OCI-LY7 (cell line): ENCODE measurements around the gene IL18RAP. TPM values are rescaled to one million over a fixed set of nuclear protein-coding genes. Genes with fewer than 3 reads are reported as not detected.

Experiments
- BruUV-seq: library from RNA; stranded (reverse); fragments of 400-500 nt; replicated peaks from 2 replicates; lab custom pipeline; 2021; lab: Mats Ljungman, UMichigan
- CTCF ChIA-PET: fragments of 300-600 bp; sonication (Branson Sonifier 250); formaldehyde crosslinking; loops from one replicate; lab custom pipeline; 2022; ENCODE audit warnings: antibody characterized with exemption; ENCODE audit not compliant: unreplicated experiment; lab: Charles Lee
- POLR2A ChIA-PET: fragments of 300-600 bp; sonication (Branson Sonifier 250); formaldehyde crosslinking; loops from one replicate; lab custom pipeline; 2022; ENCODE audit warnings: antibody characterized with exemption; lab: Charles Lee
- DNase-seq: peaks from one replicate; pipeline ENCODE4 v3.0.0-alpha.2; 2015; ENCODE audit warnings: low spot score
- H2AFZ ChIP-seq: fragments of 200-600 bp; sonication (generic), shearing (Covaris generic); 2 replicates; pipeline ENCODE4 v1.6.1; 2014; ENCODE audit warnings: mild to moderate bottlenecking, antibody characterized with exemption, low read length, moderate library complexity
- H3K27ac ChIP-seq: fragments of 200-600 bp; sonication (generic); 2 replicates; pipeline ENCODE4 v1.5.1; 2014; ENCODE audit warnings: mixed run types, low read depth, mild to moderate bottlenecking, moderate library complexity, low read length, inconsistent platforms; ENCODE audit not compliant: poor library complexity, severe bottlenecking
- H3K36me3 ChIP-seq: fragments of 200-600 bp; sonication (generic); 2 replicates; pipeline ENCODE4 v1.6.1; 2014; ENCODE audit warnings: mild to moderate bottlenecking, antibody characterized with exemption, low read length, moderate library complexity, mixed read lengths; ENCODE audit not compliant: insufficient read depth
- H3K4me1 ChIP-seq: fragments of 200-600 bp; sonication (generic); 2 replicates; pipeline ENCODE4 v1.5.1; 2014; ENCODE audit warnings: mild to moderate bottlenecking, low read length; ENCODE audit not compliant: insufficient read depth, poor library complexity, severe bottlenecking
- H3K4me2 ChIP-seq: fragments of 200-600 bp; sonication (generic); 2 replicates; pipeline ENCODE4 v1.6.1; 2014; ENCODE audit warnings: mild to moderate bottlenecking, low read length
- H3K4me3 ChIP-seq: fragments of 200-600 bp; sonication (generic); 2 replicates; pipeline ENCODE4 v1.5.1; 2014; ENCODE audit warnings: mild to moderate bottlenecking, low read depth, low read length; ENCODE audit not compliant: poor library complexity, severe bottlenecking
- H3K79me2 ChIP-seq: fragments of 200-600 bp; sonication (generic); 2 replicates; pipeline ENCODE4 v1.6.1; 2016; ENCODE audit warnings: low read depth, mild to moderate bottlenecking, low read length, moderate library complexity, mixed read lengths; ENCODE audit not compliant: insufficient read depth
- H3K9me2 ChIP-seq: fragments of 200-600 bp; sonication (generic); 2 replicates; pipeline ENCODE4 v1.6.1; 2016; ENCODE audit warnings: mild to moderate bottlenecking, low read length, mixed read lengths; ENCODE audit not compliant: insufficient read depth
- H3K9me3 ChIP-seq: fragments of 200-600 bp; sonication (generic); 2 replicates; pipeline ENCODE4 v1.6.1; 2014; ENCODE audit warnings: mild to moderate bottlenecking, mixed run types, low read length, mixed read lengths
- H4K20me1 ChIP-seq: fragments of 200-600 bp; sonication (generic); 2 replicates; pipeline ENCODE4 v1.6.1; 2014; ENCODE audit warnings: mild to moderate bottlenecking, antibody characterized with exemption, low read length, moderate library complexity, mixed read lengths; ENCODE audit not compliant: insufficient read depth
- CTCF ChIP-seq: fragments of 200-600 bp; sonication (generic); conservative IDR thresholded peaks from 2 replicates; pipeline ENCODE4 v1.5.1; 2014; ENCODE audit warnings: mild to moderate bottlenecking, antibody characterized with exemption, low read length, moderate library complexity, mixed read lengths
- EZH2phosphoT487 ChIP-seq: fragments of 200-600 bp; sonication (generic); IDR thresholded peaks from 2 replicates; pipeline ENCODE4 v1.6.1; 2018; ENCODE audit warnings: low read depth, borderline replicate concordance, mild to moderate bottlenecking, mixed run types, antibody characterized with exemption, low read length, moderate library complexity, mixed read lengths
- intact Hi-C: fragments of 100-400 bp; cut with micrococcal nuclease; formaldehyde crosslinking; loops from one replicate; pipeline ENCODE4 v1.10.0; 2022; ENCODE audit not compliant: unreplicated experiment
- total RNA-seq, 2 experiments: library from RNA; depleted of rRNA in 1 of 2; stranded (reverse); fragments of >200 nt in 1 of 2; shearing (Covaris generic) in 1 of 2; gene quantifications; 2 replicates each; pipeline ENCODE4 v1.2.3, GENCODE V29; 2014 to 2022

Gene IL18RAP
- total RNA-seq, 2 experiments from 2014 or later = not detected

- H3K4me2 ChIP-seq = no peak overlapping the region
- TF ChIP-seq EZH2phosphoT487 (no peak), CTCF (no peak)
- H3K4me3 ChIP-seq = no peak overlapping the region
- no TSS peak for BruUV-seq
- H3K9me3 ChIP-seq = no peaks in the 10 kb centered on the region
- H2AFZ ChIP-seq = no peak overlapping the region
- H3K4me1 ChIP-seq = no peaks in the 10 kb centered on the region
- ChIA-PET CTCF (no interaction called here), POLR2A (no interaction called here)
- DNase-seq = no peak
- no peaks in the 10 kb centered on the region for H3K9me2 ChIP-seq
- H3K27ac ChIP-seq = no peak overlapping the region
- no peaks in the 10 kb centered on the region for H3K36me3 ChIP-seq
- no peaks in the 10 kb centered on the region for H4K20me1 ChIP-seq
- intact Hi-C loops = no loop called here
- H3K79me2 ChIP-seq = no peaks in the 10 kb centered on the region
These were observed 62.3 kb downstream of the IL18RAP start for GRCh38 chr2:102485147-102485785.

- H3K9me2 ChIP-seq = no peaks in the 10 kb centered on the region
- H3K4me1 ChIP-seq = no peaks in the 10 kb centered on the region
- no peaks in the 10 kb centered on the region for H3K36me3 ChIP-seq
- H3K79me2 ChIP-seq = no peaks in the 10 kb centered on the region
- H4K20me1 ChIP-seq = no peaks in the 10 kb centered on the region
- CTCF ChIA-PET = no interaction called here
- no peak overlapping the region for H3K27ac ChIP-seq
- POLR2A ChIA-PET = no interaction called here
- no TSS peak for BruUV-seq
- TF ChIP-seq CTCF = no peak
- TF ChIP-seq EZH2phosphoT487 = no peak
- no peak for DNase-seq
- intact Hi-C loops = no loop called here
- no peak overlapping the region for H3K4me3 ChIP-seq
- no peaks in the 10 kb centered on the region for H3K9me3 ChIP-seq
- no peak overlapping the region for H3K4me2 ChIP-seq
- H2AFZ ChIP-seq = no peak overlapping the region
These were observed 64.2 kb downstream of the IL18RAP start for GRCh38 chr2:102486941-102487702.
